ENCODE results near the gene STX12. TPM values are rescaled to one million over a fixed set of nuclear protein-coding genes. Genes with fewer than 3 reads are reported as not detected.

Gene STX12
- total RNA-seq, 1 donor from 2014 or later, result 26.5 TPM

- Mint-ChIP-seq H3K4me3 (no peak overlapping the region), H3K27ac (ENCODE audit: unreplicated experiment) (no peak overlapping the region), H3K9me3 (no peaks in the 10 kb centered on the region), H3K27me3 (ENCODE audit: low read depth) (peaks cover 3% of the 10 kb centered on the region), H3K4me1 (peaks cover 9% of the 10 kb centered on the region), H3K36me3 (ENCODE audit: low read depth) (no peaks in the 10 kb centered on the region)
- TF ChIP-seq, protein P1, sequence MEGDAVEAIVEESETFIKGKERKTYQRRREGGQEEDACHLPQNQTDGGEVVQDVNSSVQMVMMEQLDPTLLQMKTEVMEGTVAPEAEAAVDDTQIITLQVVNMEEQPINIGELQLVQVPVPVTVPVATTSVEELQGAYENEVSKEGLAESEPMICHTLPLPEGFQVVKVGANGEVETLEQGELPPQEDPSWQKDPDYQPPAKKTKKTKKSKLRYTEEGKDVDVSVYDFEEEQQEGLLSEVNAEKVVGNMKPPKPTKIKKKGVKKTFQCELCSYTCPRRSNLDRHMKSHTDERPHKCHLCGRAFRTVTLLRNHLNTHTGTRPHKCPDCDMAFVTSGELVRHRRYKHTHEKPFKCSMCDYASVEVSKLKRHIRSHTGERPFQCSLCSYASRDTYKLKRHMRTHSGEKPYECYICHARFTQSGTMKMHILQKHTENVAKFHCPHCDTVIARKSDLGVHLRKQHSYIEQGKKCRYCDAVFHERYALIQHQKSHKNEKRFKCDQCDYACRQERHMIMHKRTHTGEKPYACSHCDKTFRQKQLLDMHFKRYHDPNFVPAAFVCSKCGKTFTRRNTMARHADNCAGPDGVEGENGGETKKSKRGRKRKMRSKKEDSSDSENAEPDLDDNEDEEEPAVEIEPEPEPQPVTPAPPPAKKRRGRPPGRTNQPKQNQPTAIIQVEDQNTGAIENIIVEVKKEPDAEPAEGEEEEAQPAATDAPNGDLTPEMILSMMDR (conservative IDR thresholded peaks at IDR 0.05), result no peak
- DNase-seq (ENCODE audit: low read depth, low spot score), result no peak
Measured at GRCh38 chr1:27861436-27861835, 88.4 kb downstream of the STX12 start.

DNA sequence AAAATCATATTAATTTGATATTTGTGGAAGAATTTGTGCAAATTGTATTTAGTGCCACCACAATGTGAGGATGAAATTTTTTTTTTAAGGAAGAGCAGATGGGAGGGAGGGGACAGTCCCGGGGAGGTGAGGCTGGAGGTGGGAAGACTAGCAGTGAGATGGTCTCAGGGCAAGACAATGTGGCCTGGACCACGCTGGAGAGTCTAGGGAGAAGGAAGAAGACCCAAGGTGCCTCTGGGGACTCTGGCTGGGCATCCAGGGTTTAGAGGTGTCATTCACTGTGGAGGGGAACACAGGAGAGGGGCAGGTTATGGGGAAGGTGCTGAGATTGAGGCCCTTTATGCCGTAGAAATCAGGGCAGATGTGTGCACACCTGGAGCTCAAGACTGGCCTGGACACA lies 89.0 kb downstream of the STX12 start:
- Mint-ChIP-seq H3K27me3 (ENCODE audit: low read depth) (peaks cover 3% of the 10 kb centered on the region), H3K27ac (ENCODE audit: unreplicated experiment) (no peak overlapping the region)
- TF ChIP-seq, protein P1 (conservative IDR thresholded peaks at IDR 0.05), result no peak

DNA sequence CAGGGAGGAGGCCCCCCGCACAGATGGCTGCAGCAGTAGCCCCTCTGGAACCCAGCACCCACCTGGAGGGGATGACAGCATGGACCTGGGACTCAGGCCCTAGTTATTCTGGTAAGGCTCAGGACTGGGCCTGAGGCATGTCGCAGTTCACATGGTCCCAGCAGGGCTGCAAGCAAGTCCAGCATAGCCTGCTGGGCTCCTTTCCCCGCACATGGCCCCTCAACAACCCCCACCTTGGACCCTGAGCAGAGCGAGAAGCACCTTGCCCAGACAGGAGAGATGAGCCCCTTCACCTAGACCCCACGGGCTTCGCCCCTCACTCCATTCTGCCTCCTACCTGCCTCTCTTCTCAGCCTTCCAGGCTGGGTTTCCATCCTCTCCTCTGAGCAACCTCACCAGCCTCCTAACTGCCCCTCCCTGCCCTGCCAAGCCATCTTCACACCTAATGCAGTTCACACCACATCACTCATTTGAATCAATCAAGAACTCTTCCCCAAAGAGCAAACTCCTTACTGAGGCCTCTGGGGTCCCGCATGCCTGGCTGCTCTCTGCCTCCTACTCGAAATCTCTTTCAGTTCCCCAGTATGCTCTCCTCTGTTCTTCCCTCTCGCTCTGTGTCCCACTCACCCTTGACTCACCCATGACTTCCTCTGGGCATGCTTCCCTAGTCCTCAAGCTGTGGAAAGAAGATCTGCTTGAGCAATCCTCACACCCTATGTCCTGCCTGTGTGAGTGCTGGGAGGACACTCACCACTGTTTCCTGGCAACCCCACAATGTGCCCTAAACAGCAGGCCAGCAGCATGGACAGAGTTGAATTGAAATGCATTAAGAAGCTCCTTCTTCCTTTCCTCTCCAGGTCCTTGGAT lies 89.9 kb downstream of the STX12 start:
- peak overlapping the region; percentile 45 for H3K27ac Mint-ChIP-seq (ENCODE audit: unreplicated experiment)
- peaks cover 2% of the 10 kb centered on the region for H3K27me3 Mint-ChIP-seq (ENCODE audit: low read depth)
- H3K4me3 Mint-ChIP-seq, result no peak overlapping the region
- TF ChIP-seq, protein P1 (conservative IDR thresholded peaks at IDR 0.05), result no peak
- no peaks in the 10 kb centered on the region for H3K36me3 Mint-ChIP-seq (ENCODE audit: low read depth)
- no peak for DNase-seq (ENCODE audit: low read depth, low spot score)
- H3K4me1 Mint-ChIP-seq, result peaks cover 12% of the 10 kb centered on the region
- H3K9me3 Mint-ChIP-seq, result no peaks in the 10 kb centered on the region

More for the DNA sequence above, 89.0 kb downstream of the STX12 start:
- Mint-ChIP-seq H3K4me3 (no peak overlapping the region), H3K4me1 (peaks cover 11% of the 10 kb centered on the region), H3K36me3 (ENCODE audit: low read depth) (no peaks in the 10 kb centered on the region), H3K9me3 (no peaks in the 10 kb centered on the region)
- no peak for DNase-seq (ENCODE audit: low read depth, low spot score)

- Mint-ChIP-seq H3K4me3 (no peak overlapping the region), H3K27ac (ENCODE audit: unreplicated experiment) (no peak overlapping the region), H3K4me1 (peaks cover 8% of the 10 kb centered on the region), H3K9me3 (no peaks in the 10 kb centered on the region), H3K27me3 (ENCODE audit: low read depth) (no peaks in the 10 kb centered on the region), H3K36me3 (ENCODE audit: low read depth) (no peaks in the 10 kb centered on the region)
- TF ChIP-seq, protein P1 (conservative IDR thresholded peaks at IDR 0.05), result no peak
- DNase-seq (ENCODE audit: low read depth, low spot score), result no peak
Measured at GRCh38 chr1:27863538-27863915, 90.5 kb downstream of the STX12 start.

GRCh38 chr1:27864264-27864895 lies 91.4 kb downstream of the STX12 start:
- DNase-seq (ENCODE audit: low read depth, low spot score), result no peak
- Mint-ChIP-seq H3K36me3 (ENCODE audit: low read depth) (no peaks in the 10 kb centered on the region), H3K4me1 (peaks cover 8% of the 10 kb centered on the region), H3K27me3 (ENCODE audit: low read depth) (no peaks in the 10 kb centered on the region), H3K4me3 (no peak overlapping the region), H3K27ac (ENCODE audit: unreplicated experiment) (no peak overlapping the region), H3K9me3 (no peaks in the 10 kb centered on the region)
- TF ChIP-seq, protein P1 (conservative IDR thresholded peaks at IDR 0.05), result no peak
